Large intestine (tissue), 3 donors: Measurements from ENCODE around the gene PUDP. TPM values are rescaled to one million over a fixed set of nuclear protein-coding genes. Genes with fewer than 3 reads are reported as not detected.
A peak's percentile ranks its signal among the peaks of the same experiment; 100 is the strongest.
"Not testable (repeated sequence)": the region's sequence is repeated elsewhere in the genome, so short reads cannot be mapped to it uniquely, and the experiment has no call there.

Source experiments
- DNase-seq, 2 donors: peaks; one replicate each; pipeline versions ENCODE4 v3.0.0 to v3.0.0-alpha.2; 2013
- H3K27ac ChIP-seq: one replicate; pipeline ENCODE4 v1.5.1; 2013; ENCODE audit warnings: low read length
- H3K27me3 ChIP-seq: 2 replicates; pipeline ENCODE4 v1.6.1; 2013; ENCODE audit warnings: low read length; ENCODE audit not compliant: control insufficient read depth, insufficient read depth
- H3K36me3 ChIP-seq: 2 replicates; pipeline ENCODE4 v1.6.1; 2013; ENCODE audit warnings: low read length; ENCODE audit not compliant: control insufficient read depth, insufficient read depth
- H3K4me1 ChIP-seq: one replicate; pipeline ENCODE4 v1.6.1; 2013; ENCODE audit warnings: low read length; ENCODE audit not compliant: control insufficient read depth, insufficient read depth
- H3K4me3 ChIP-seq: one replicate; pipeline ENCODE4 v1.5.1; 2013; ENCODE audit warnings: low read length
- H3K9me3 ChIP-seq: one replicate; pipeline ENCODE4 v1.6.1; 2013; ENCODE audit warnings: mild to moderate bottlenecking, low read depth, low read length, moderate library complexity; ENCODE audit not compliant: control insufficient read depth
- WGBS: methylation state at CpG from one replicate; pipeline ENCODE4 v1.1.5; 2013; ENCODE audit warnings: low lambda C conversion rate; ENCODE audit not compliant: insufficient coverage; 5-methylcytosine and 5-hydroxymethylcytosine counted together
- polyA plus RNA-seq: library from polyadenylated mRNA; unstranded; fragments of 120-200 nt; gene quantifications from one replicate; pipeline ENCODE4 v1.2.1, GENCODE V29; 2013

PUDP gene
- polyA plus RNA-seq, 1 donor, result 25.9 TPM

- no peaks in the 10 kb centered on the region for H3K9me3 ChIP-seq
- no peak for DNase-seq
- WGBS, result no CpG with 5 or more reads among the region's 7 CpGs
Measured at GRCh38 chrX:7112071-7112470, 35.9 kb downstream of the PUDP start.

GRCh38 chrX:7111518-7111917, 36.4 kb downstream of the PUDP start:
- H3K27ac ChIP-seq, result no peak overlapping the region
- peaks cover 18% of the 10 kb centered on the region for H3K4me1 ChIP-seq
- H3K27me3 ChIP-seq, result no peaks in the 10 kb centered on the region
- no peaks in the 10 kb centered on the region for H3K36me3 ChIP-seq
- no CpG with 5 or more reads among the region's 6 CpGs for WGBS
- no peak overlapping the region for H3K4me3 ChIP-seq
- H3K9me3 ChIP-seq, result no peaks in the 10 kb centered on the region
- no peak for DNase-seq

More at GRCh38 chrX:7112071-7112470, 35.9 kb downstream of the PUDP start:
- H3K27ac ChIP-seq, result no peak overlapping the region
- no peaks in the 10 kb centered on the region for H3K36me3 ChIP-seq
- H3K27me3 ChIP-seq, result no peaks in the 10 kb centered on the region
- H3K4me1 ChIP-seq, result peaks cover 18% of the 10 kb centered on the region
- no peak overlapping the region for H3K4me3 ChIP-seq

- H3K27ac ChIP-seq, result no peak overlapping the region
- no CpG with 5 or more reads among the region's 5 CpGs for WGBS
Measured at GRCh38 chrX:7110821-7111276, 37.1 kb downstream of the PUDP start.

GRCh38 chrX:7109838-7110793, 37.8 kb downstream of the PUDP start:
- H3K27ac ChIP-seq, result peak overlapping the region; percentile 45
- H3K36me3 ChIP-seq, result no peaks in the 10 kb centered on the region
- H3K4me1 ChIP-seq, result peaks cover 18% of the 10 kb centered on the region
- no peak overlapping the region for H3K4me3 ChIP-seq
- WGBS, result no CpG with 5 or more reads among the region's 12 CpGs
- no peak for DNase-seq
- no peaks in the 10 kb centered on the region for H3K27me3 ChIP-seq
- no peaks in the 10 kb centered on the region for H3K9me3 ChIP-seq

More at GRCh38 chrX:7110821-7111276, 37.1 kb downstream of the PUDP start:
- no peaks in the 10 kb centered on the region for H3K27me3 ChIP-seq
- no peak for DNase-seq
- H3K4me3 ChIP-seq, result no peak overlapping the region
- H3K9me3 ChIP-seq, result no peaks in the 10 kb centered on the region
- peaks cover 18% of the 10 kb centered on the region for H3K4me1 ChIP-seq
- H3K36me3 ChIP-seq, result no peaks in the 10 kb centered on the region

- H3K27ac ChIP-seq, result peak overlapping the region; percentile 52
- H3K36me3 ChIP-seq, result peaks cover 2% of the 10 kb centered on the region
- H3K27me3 ChIP-seq, result no peaks in the 10 kb centered on the region
- no peaks in the 10 kb centered on the region for H3K9me3 ChIP-seq
- H3K4me1 ChIP-seq, result peaks cover 18% of the 10 kb centered on the region
- 53% methylated on average over 3 of the region's 11 CpGs for WGBS
- DNase-seq, result no peak
- H3K4me3 ChIP-seq, result no peak overlapping the region
Measured at GRCh38 chrX:7109049-7109531, 38.9 kb downstream of the PUDP start.

- Histone ChIP-seq H3K27ac (no peak overlapping the region), H3K4me3 (no peak overlapping the region), H3K4me1 (peaks cover 18% of the 10 kb centered on the region), H3K36me3 (peaks cover 2% of the 10 kb centered on the region), H3K27me3 (no peaks in the 10 kb centered on the region), H3K9me3 (no peaks in the 10 kb centered on the region)
- no CpG with 5 or more reads among the region's 5 CpGs for WGBS
- DNase-seq, result peak in 1 of 2 donors; percentile 26
Measured at GRCh38 chrX:7108030-7108429, 39.9 kb downstream of the PUDP start.

- H3K27me3 ChIP-seq, result no peaks in the 10 kb centered on the region
Measured at GRCh38 chrX:7106649-7107048, 41.3 kb downstream of the PUDP start.

GRCh38 chrX:7102119-7102518, 45.8 kb downstream of the PUDP start:
- Histone ChIP-seq H3K27ac (no peak overlapping the region), H3K27me3 (no peaks in the 10 kb centered on the region), H3K9me3 (no peaks in the 10 kb centered on the region), H3K4me3 (no peak overlapping the region), H3K36me3 (peaks cover 9% of the 10 kb centered on the region), H3K4me1 (no peaks in the 10 kb centered on the region)
- WGBS, result no CpG with 5 or more reads among the region's 3 CpGs
- DNase-seq, result no peak

More at GRCh38 chrX:7106649-7107048, 41.3 kb downstream of the PUDP start:
- Histone ChIP-seq H3K4me1 (peaks cover 18% of the 10 kb centered on the region), H3K27ac (no peak overlapping the region), H3K9me3 (no peaks in the 10 kb centered on the region), H3K4me3 (no peak overlapping the region), H3K36me3 (peaks cover 2% of the 10 kb centered on the region)
- no CpG with 5 or more reads among the region's 2 CpGs for WGBS
- no peak for DNase-seq

GRCh38 chrX:7100022-7100421, 47.9 kb downstream of the PUDP start:
- H3K27ac ChIP-seq, result no peak overlapping the region
- no peaks in the 10 kb centered on the region for H3K27me3 ChIP-seq
- H3K4me3 ChIP-seq, result no peak overlapping the region
- H3K4me1 ChIP-seq, result no peaks in the 10 kb centered on the region
- DNase-seq, result no peak
- H3K9me3 ChIP-seq, result no peaks in the 10 kb centered on the region
- WGBS, result no CpG with 5 or more reads among the region's 7 CpGs
- H3K36me3 ChIP-seq, result peaks cover 12% of the 10 kb centered on the region

- not testable (repeated sequence) for H3K27ac ChIP-seq, DNase-seq, H3K4me1 ChIP-seq, H3K9me3 ChIP-seq, H3K27me3 ChIP-seq, H3K4me3 ChIP-seq
- no CpG with 5 or more reads among the region's 2 CpGs for WGBS
- peaks cover 11% of the 10 kb centered on the region for H3K36me3 ChIP-seq
Measured at GRCh38 chrX:7095657-7096056, 52.3 kb downstream of the PUDP start.
